Type B pancreatic cell (in vitro differentiated cells): ENCODE results near the gene OR4D2. TPM values are rescaled to one million over a fixed set of nuclear protein-coding genes. Genes with fewer than 3 reads are reported as not detected.
A peak's percentile ranks its signal among the peaks of the same experiment; 100 is the strongest.
"Not testable (repeated sequence)": the region's sequence is repeated elsewhere in the genome, so short reads cannot be mapped to it uniquely, and the experiment has no call there.

Source experiments
- DNase-seq: peaks from one replicate; pipeline ENCODE4 v3.0.0; 2021; ENCODE audit warnings: mixed read lengths; ENCODE audit not compliant: unreplicated experiment; ENCODE audit errors: extremely low spot score
- H3K27ac Mint-ChIP-seq: 2 replicates; pipeline ENCODE4 v1.8.0; 2021; ENCODE audit warnings: mild to moderate bottlenecking, mixed read lengths
- H3K27me3 Mint-ChIP-seq: 2 replicates; pipeline ENCODE4 v1.8.0; 2021; ENCODE audit warnings: mixed read lengths
- H3K36me3 Mint-ChIP-seq: 2 replicates; pipeline ENCODE4 v1.8.0; 2021; ENCODE audit warnings: mixed read lengths
- H3K4me1 Mint-ChIP-seq: one replicate; pipeline ENCODE4 v1.8.0; 2021; ENCODE audit warnings: mixed read lengths; ENCODE audit not compliant: unreplicated experiment
- H3K4me3 Mint-ChIP-seq: 2 replicates; pipeline ENCODE4 v1.8.0; 2021; ENCODE audit warnings: mild to moderate bottlenecking, mixed read lengths
- H3K9me3 Mint-ChIP-seq: 2 replicates; pipeline ENCODE4 v1.8.0; 2021; ENCODE audit warnings: mixed read lengths
- total RNA-seq: library from RNA; stranded (reverse); gene quantifications from 2 replicates; pipeline ENCODE4 v1.2.1, GENCODE V29; 2021; ENCODE audit warnings: low replicate concordance
- TF ChIP-seq, protein P1 (sequence below): fragments of 200-600 bp; sonication (generic); conservative IDR thresholded peaks from 2 replicates; pipeline ENCODE4 v1.5.0; 2021; ENCODE audit warnings: antibody characterized with exemption, mild to moderate bottlenecking

The OR4D2 gene
- total RNA-seq, 1 donor from 2014 or later: not detected

DNA sequence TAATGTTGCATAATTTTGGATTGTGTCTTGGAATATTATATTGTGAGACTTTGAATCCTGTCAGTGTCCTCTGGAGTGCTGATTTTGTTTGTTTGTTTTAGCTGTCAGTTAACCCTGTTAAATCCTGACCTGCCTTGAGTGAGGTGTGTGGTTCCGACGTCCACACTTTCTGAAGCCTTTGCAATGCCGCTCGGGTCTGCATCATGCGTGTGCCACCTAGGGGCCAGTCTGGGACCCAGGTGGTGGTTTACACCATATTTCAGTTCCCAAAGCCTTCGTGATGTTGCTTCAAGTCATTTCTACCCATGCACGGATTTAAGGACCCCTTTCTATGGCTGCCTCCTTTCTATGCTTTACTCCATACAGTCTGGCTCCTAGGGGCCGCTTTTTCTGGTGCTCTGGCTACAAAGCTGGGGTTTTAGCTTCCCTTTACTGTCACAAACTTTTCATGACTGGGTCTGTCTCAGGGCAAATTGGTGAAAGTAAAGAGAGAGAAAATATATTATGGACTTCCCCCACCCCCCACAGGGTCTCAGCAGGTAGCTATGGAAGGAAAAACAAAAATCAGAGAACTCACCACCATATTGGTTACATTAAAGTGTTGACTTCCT is 30.0 kb upstream of the OR4D2 start:
- H3K4me1 Mint-ChIP-seq: no peaks in the 10 kb centered on the region
- TF ChIP-seq, protein P1, sequence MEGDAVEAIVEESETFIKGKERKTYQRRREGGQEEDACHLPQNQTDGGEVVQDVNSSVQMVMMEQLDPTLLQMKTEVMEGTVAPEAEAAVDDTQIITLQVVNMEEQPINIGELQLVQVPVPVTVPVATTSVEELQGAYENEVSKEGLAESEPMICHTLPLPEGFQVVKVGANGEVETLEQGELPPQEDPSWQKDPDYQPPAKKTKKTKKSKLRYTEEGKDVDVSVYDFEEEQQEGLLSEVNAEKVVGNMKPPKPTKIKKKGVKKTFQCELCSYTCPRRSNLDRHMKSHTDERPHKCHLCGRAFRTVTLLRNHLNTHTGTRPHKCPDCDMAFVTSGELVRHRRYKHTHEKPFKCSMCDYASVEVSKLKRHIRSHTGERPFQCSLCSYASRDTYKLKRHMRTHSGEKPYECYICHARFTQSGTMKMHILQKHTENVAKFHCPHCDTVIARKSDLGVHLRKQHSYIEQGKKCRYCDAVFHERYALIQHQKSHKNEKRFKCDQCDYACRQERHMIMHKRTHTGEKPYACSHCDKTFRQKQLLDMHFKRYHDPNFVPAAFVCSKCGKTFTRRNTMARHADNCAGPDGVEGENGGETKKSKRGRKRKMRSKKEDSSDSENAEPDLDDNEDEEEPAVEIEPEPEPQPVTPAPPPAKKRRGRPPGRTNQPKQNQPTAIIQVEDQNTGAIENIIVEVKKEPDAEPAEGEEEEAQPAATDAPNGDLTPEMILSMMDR: peak; percentile 61
- H3K27me3 Mint-ChIP-seq: peaks cover 81% of the 10 kb centered on the region
- no peak overlapping the region for H3K4me3 Mint-ChIP-seq
- no peaks in the 10 kb centered on the region for H3K9me3 Mint-ChIP-seq
- no peak for DNase-seq
- no peaks in the 10 kb centered on the region for H3K36me3 Mint-ChIP-seq
- no peak overlapping the region for H3K27ac Mint-ChIP-seq

DNA sequence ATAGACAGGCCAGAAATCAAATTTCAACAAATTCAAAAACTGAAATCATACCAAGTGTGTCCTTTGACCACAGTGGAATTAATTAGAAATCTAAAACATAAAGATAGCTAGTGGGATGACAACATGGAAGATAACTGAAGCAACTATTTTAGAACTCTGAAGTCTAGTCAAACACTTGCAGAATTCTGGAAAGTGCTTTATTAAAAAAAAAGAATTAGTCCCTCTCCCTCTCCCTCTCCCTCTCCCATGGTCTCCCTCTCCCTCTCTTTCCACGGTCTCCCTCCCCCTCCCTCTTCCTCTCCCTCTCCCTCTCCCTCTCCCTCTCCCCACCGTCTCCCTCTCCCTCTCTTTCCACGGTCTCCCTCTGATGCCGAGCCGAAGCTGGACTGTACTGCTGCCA is 25.3 kb upstream of the OR4D2 start:
- Mint-ChIP-seq H3K36me3 (no peaks in the 10 kb centered on the region), H3K9me3 (peaks cover 15% of the 10 kb centered on the region), H3K27me3 (peaks cover 64% of the 10 kb centered on the region), H3K27ac (no peak overlapping the region), H3K4me3 (no peak overlapping the region), H3K4me1 (no peaks in the 10 kb centered on the region)
- TF ChIP-seq, protein P1: no peak
- DNase-seq: no peak

DNA sequence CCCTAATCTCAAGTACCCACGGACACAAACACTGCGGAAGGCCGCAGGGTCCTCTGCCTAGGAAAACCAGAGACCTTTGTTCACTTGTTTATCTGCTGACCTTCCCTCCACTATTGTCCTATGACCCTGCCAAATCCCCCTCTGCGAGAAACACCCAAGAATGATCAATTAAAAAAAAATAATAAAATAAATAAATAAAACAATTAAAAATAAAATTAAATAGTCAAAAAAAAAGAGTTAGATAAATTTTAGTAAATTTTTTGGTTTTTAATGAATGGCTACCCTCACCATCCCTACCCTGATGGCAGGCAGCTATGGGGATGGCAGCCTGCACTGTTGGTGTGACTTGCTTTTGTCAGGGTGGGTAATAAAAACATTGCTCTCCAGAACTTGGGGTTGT is 23.4 kb upstream of the OR4D2 start:
- DNase-seq, H3K36me3 Mint-ChIP-seq, H3K27ac Mint-ChIP-seq, H3K4me3 Mint-ChIP-seq, H3K4me1 Mint-ChIP-seq: not testable (repeated sequence)
- Mint-ChIP-seq H3K27me3 (peaks cover 64% of the 10 kb centered on the region), H3K9me3 (peaks cover 15% of the 10 kb centered on the region)

DNA sequence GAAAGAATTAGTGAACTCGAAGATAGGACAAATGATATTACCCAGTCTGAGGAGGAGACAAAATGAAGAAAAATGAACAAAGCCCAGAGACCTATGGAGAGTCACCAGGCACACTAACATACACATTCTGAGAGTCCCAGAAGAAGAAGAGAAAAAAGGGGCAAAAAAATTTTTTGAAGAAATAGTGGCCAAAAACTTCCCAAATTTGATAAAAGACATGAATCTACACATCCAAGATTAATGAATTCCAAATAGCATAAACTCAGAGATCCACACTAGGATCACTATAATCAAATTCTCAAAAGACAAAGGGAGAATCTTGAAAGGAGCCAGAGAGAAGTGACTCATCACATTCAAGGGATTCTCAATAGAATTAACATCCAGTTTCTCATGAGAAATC is 22.0 kb upstream of the OR4D2 start:
- no peak for DNase-seq
- Mint-ChIP-seq H3K36me3 (no peaks in the 10 kb centered on the region), H3K27me3 (peaks cover 64% of the 10 kb centered on the region), H3K4me1 (no peaks in the 10 kb centered on the region), H3K27ac (no peak overlapping the region), H3K4me3 (no peak overlapping the region), H3K9me3 (peaks cover 15% of the 10 kb centered on the region)
- TF ChIP-seq, protein P1: no peak

DNA sequence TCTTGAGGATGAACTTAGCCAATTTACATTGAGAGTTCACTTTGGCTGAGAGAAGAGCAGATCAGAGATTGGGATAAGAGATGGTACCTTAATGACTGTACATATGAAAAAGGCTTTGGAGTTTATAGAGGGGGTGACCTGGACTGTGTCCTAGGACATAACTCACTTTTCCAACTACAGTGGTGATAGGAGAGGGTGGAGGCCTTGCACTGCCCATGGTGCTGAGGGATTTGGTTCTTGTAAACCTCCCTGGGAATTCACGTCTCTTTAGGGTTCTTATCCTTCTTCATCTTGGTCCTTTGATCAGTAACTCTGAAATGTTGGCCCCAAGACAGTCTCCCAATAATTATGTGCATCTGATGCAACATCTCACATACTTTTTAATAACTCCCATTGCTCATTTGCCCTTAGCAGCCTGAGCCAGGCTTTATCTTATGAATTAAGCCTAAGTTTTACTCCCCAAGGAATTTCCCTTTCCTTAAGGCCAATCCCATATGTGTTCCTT is 18.8 kb upstream of the OR4D2 start, which contains the start of gene OR4D1:
Gene OR4D1, plus strand, starts transcription at position 455 of the 505 bp plus-strand sequence. CDS start 6,770 bp downstream, outside the sequence.
- Mint-ChIP-seq H3K27ac (no peak within 1 kb of the TSS), H3K9me3 (peaks cover 15% of the 10 kb centered on the region), H3K4me3 (no peak within 1 kb of the TSS), H3K27me3 (peaks cover 79% of the 10 kb centered on the region), H3K4me1 (no peaks in the 10 kb centered on the region), H3K36me3 (no peaks in the 10 kb centered on the region)
- TF ChIP-seq, protein P1: no peak
- DNase-seq: no peak

DNA sequence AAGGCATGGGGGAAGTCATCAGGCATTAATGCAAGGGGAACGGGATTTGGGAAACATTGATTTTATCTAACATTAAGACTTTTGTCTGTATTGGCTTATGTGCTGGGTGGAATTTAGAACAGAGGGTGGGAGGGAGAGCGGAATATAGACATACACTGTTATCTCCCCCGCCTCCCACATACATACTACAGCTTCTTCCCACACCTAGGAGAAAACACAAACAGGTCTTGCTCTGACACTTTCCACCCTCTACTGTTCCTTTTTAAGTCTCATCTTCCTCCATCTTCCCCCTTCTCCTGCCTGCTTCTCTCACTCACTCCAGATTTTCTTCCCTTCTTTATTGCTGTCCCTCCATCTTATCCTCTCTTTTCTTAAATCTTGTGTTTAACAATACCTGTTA is 18.2 kb upstream of the OR4D2 start:
- Mint-ChIP-seq H3K4me3 (no peak overlapping the region), H3K27me3 (peaks cover 85% of the 10 kb centered on the region), H3K27ac (no peak overlapping the region), H3K36me3 (no peaks in the 10 kb centered on the region), H3K9me3 (peaks cover 14% of the 10 kb centered on the region), H3K4me1 (no peaks in the 10 kb centered on the region)
- no peak for DNase-seq
- TF ChIP-seq, protein P1: no peak
